Hematopoietic multipotent progenitor cell treated with erythropoietin and hydrocortisone succinate and interleukin-3 and kit ligand, for 6 days (in vitro differentiated cells): ENCODE measurements around the gene ARHGEF10L.

ENCODE experiments used
- DNase-seq: peaks from one replicate; pipeline ENCODE4 v3.0.0-alpha.2; 2015

ARHGEF10L gene

GRCh38 chr1:17594690-17595601 is 55.4 kb downstream of the ARHGEF10L start:
- DNase-seq = no peak

DNA sequence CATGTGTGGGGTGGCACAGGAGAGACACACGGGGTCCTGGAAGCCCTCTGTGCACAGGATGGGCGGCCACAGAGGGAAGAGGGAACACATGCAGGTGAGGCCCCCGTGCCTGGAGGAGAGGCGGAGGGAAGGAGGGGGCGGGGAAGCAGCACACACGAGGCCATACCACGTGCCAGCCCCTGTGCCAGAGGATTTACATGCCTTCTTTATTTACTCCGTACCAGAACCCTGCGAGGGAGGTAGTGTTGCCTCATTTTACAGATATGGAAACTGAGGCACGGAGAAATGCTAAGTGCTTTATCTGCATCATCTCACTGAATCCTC is 56.1 kb downstream of the ARHGEF10L start:
- DNase-seq = no peak

DNA sequence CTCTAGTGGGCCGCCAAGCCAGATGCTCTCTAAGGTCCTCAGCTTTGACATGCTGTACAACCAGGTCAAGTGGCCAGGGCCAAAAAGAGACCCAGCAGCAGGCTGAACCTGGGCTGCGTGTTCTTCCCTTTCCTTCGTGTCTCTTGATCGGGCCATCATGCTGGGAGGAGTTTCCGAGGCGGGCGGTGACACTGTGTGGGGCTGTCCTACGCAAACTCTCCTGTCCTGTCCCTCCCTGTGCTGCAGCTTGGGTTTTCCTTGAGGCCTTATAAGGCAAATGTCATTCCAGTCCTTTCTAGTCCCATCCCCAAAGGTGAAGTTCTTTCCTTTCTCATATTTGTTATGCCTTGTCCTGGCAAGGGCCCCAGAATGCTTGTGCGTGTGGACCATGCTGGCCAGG is 56.7 kb downstream of the ARHGEF10L start:
- DNase-seq = no peak

- DNase-seq = no peak
Measured at GRCh38 chr1:17596651-17597509, 57.4 kb downstream of the ARHGEF10L start.

GRCh38 chr1:17597651-17598050 is 58.2 kb downstream of the ARHGEF10L start:
- no peak for DNase-seq

- no peak for DNase-seq
Measured at GRCh38 chr1:17598251-17598650, 58.8 kb downstream of the ARHGEF10L start.

DNA sequence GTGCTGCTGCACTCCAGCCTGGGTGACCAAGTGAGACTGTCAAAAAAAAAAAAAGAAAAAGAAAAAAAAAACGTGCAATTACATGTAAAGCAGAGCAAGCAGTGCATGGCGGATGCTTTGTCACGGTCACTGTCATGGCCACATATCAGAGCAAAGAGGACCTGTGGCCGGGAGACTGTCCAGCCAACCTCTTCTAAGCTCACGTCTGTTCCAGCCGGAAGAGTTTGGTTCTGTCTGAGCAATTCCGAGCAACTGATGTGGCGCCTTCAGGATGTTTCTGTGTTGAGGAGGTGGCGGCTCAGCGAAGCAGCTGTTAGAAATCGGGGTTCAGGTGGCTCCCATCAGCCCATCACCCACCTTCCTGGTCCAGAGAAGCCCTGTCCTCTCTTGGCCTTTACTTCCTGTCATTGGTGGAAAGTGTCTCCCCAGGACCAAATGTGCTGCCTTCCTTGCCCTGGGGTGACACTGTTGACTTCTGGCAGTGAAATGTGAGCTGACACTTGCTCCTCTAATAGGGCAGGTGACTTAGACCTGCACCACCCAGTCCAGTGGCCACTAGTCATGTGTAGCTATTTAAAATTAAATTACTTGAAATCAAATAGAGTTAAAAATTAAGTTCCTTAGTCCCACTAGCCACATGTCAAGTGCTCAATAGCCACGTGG is 59.9 kb downstream of the ARHGEF10L start:
- DNase-seq = no peak

GRCh38 chr1:17599954-17600300 is 60.4 kb downstream of the ARHGEF10L start:
- DNase-seq = no peak

GRCh38 chr1:17600321-17600720 is 60.8 kb downstream of the ARHGEF10L start:
- no peak for DNase-seq

- no peak for DNase-seq
Measured at GRCh38 chr1:17601643-17602382, 62.3 kb downstream of the ARHGEF10L start.

DNA sequence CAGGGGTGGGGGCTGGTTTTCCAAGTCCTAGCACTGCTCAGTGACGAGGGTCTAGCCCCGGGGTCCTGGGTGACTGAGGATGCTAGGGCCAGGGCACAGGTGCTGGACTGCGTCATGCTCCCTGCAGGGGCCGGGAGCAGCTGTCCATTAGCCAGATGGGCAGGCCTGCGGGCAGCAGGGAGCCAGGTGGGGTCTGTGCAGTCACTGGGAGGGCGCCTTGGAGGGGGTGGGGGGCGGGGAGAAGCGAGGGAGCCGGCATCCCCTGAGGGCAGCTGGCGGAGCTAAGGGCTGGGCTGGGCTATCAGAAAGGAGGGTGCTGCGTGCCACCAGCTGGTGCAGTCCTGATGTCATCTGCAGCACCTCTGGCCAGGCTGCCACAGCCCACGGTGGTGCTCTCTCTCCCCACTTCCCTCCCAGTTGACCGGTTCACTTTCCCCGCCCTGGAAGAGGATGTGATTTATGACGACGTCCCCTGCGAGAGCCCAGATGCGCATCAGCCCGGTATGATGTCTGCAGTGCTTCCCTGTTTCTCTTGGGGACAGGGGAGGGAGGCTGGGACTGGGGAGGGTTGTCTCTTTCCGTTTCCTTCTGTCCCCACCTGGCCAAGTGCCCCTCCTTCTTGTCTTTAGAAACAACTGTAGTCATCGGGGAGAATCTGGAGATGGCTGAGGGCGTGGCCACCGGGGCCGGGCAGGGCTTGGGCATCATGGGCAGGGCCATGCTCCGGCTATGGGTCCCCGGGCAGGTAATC is 63.8 kb downstream of the ARHGEF10L start:
- DNase-seq = no peak

DNA sequence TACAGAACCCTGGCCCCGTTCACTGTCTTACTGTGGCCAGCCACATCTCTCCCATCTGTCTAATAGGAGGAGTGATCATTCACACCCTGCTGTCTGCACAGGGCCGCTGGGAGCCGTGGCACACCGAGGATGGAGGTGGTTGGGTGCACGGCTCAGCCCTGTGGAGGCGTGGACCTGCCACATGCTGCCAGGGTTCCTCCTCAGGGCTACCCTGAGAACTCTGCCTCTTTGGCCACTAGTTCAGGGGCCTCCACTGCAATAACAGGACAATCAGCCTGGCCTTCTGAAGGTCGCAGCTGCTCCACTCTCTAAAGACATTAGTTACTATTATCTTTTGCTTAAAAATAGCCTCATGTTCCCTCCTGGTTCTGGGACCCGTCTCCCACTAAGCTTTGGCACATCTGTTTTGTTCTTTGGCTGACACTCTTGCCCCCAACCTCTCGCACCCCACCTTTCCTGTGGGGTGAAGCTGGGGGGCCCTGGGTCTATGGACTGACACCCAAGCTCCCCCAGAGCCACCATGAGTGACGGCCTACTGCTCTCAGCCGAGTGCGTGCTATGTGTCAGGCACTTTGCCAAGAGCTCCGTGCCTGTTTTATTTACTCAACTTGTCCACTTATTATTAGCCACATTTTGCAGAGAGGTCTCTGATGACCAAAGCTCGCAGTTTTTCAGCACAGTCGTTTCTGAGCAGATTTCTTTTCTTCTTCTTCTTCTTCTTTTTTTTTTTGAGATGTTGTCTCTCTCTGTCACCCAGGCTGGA is 66.3 kb downstream of the ARHGEF10L start:
- DNase-seq = no peak

DNA sequence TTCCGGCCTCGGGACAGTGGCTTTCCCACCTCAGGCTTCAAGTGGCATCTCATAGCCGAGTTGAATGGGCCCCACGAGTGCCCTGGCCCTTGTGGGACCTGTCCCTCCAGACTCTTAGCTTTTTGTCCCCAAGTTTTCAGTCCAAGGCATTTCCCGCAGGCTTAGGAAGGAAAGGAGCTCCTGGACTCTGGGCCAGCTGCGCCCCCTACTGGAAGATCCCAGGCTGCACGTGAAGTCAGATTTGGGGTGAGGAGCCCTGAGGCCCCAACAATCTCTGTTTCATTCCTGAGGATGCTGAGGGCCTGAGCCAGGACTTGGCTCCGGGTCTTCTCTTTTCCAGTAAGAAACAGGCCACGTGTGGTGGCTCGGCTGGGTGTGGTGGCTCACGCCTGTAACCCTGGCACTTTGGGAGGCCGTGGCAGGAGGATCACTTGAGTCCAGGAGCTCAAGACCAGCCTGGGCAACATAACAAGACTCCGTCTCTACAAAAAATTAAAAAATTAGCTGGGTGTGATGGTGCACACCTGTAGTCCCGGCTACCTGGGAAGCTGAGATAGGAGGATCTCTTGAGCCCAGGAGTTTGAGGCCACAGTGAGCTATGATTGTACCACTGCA is 67.4 kb downstream of the ARHGEF10L start:
- peak; percentile 74 for DNase-seq

DNA sequence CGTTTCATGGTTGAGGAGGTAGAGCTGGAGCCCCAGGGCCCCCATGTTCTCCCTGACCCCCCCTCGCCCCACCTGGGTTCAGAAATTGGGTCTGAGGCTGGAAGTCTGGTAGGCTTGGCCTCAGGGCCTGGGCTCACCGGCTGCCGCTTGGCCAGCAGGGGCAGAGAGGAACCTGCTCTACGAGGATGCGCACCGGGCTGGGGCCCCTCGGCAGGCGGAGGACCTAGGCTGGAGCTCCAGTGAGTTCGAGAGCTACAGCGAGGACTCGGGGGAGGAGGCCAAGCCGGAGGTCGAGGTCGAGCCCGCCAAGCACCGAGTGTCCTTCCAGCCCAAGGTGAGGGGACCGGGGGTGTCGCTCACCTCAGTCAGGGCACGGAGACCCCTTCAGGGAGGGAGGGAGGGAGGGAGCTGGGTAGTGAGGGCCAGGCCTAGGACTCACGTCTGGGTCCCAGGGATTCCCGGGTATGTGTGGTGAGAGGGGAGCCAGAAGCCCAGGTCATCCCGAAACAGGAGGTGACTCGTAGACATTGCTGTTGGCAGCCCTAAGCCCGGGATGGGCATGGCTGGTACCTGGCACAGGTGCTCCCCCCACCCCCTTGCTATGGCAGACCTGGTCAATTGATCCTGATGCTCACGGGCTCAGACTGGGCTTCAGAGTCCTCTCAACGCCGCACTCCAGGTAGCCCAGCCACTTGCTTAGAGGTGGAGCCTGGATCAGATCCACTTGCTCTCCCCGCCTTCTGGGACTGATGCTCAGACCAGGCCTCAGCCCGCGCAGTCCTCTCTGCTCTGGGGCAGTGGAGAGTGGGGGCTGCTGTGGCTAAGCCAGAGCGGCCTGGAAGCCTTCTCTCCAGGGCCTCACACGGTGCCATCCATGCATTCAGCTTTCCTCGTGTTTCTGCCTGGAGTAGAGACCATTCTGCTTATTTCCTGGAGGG is 68.4 kb downstream of the ARHGEF10L start:
- DNase-seq = no peak

DNA sequence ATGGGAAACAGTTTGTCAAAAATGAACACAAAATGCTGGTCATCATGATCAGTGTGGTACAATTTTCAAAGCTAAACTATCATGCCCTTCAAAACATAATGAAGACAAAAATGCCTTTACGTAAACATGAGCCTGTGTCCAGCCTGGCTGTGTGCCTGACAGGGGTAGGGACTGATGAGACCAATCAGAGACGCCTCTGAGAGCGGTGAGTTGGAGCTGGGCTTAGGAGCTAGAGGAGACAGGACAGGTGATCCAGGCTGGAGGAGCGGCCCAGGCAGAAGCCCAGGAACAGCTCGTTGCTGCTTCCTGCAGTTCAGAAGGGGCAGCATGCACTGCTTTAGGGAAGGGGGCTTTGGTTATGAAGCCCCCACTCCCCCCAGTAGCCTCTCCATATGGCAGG is 70.0 kb downstream of the ARHGEF10L start:
- no peak for DNase-seq

DNA sequence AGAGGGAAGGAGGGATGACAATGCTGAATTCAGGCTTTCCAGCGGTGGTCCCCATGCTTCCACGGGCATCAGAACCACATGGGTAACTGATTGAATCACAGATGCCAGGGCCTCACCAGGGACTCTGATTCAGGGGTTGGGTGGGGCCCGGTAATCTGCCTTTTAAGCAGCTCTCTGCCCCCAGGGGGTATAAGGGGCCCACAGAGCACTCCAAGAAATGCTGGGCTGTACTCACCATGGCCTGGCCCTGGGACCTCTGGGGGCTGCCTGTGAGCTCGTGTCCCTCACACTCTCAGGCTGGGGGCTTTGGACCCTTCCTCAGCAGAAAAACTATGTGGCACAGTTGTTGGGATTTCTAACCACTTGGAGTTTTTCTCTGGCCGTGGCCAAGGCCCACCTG is 70.6 kb downstream of the ARHGEF10L start:
- DNase-seq = no peak

- DNase-seq = no peak
Measured at GRCh38 chr1:17610713-17611112, 71.2 kb downstream of the ARHGEF10L start.

DNA sequence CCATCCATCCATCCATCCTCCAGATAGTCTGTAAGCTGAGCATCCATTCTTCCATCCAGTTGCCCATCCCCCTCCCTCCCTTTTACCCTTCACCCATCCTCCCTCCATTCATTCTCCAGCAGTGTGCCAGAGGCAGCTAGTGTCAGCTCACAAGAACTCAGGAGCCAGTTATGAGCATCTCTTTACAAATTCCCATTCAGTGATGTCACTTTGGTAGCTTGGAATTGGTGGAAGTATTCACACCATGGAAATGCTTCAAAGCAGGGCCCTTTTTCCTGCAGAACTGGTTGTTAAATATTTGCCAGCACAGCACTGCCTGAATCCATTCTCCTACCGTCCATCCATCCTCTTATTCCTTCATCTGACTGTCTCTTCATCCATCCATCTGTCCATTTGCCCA is 72.5 kb downstream of the ARHGEF10L start:
- no peak for DNase-seq

DNA sequence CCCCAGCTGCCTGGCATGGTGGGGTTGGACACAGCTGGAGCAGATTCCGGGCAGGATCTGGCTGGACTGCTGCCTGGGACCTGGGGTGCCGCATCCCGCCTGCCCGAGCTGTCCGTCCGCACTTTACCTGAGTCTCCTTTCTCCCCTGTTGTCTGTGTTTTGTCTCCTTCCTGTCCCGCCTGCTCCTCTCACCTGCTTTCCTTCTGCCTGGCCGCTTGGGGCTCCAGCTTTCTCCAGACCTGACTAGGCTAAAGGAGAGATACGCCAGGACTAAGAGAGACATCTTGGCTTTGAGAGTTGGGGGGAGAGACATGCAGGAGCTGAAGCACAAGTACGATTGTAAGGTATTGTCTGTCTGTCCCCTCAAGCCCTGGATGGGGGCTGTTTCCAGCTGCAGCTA is 73.3 kb downstream of the ARHGEF10L start:
- no peak for DNase-seq

- no peak for DNase-seq
Measured at GRCh38 chr1:17614586-17614985, 75.1 kb downstream of the ARHGEF10L start.
